ENCODE measurements around the gene ITPKB. TPM values are rescaled to one million over a fixed set of nuclear protein-coding genes. Genes with fewer than 3 reads are reported as not detected.

The ITPKB gene
- polyA plus RNA-seq, 2 donors, result 6.5 to 8.1 TPM

GRCh38 chr1:226666164-226666506, 72.9 kb downstream of the ITPKB start:
- no peak overlapping the region for H3K27ac ChIP-seq (ENCODE audit: low read depth in 2 of 2, low read length in 1 of 2)
- peaks cover 6 to 24% of the 10 kb centered on the region in 2 donors for H3K4me1 ChIP-seq (ENCODE audit: control insufficient read depth in 2 of 2, insufficient read depth in 2 of 2, low read length in 1 of 2)
- WGBS, 2 donors, result 82 to 85% methylated on average over 6 of the region's 6 CpGs
- no peak overlapping the region for H3K4me3 ChIP-seq (ENCODE audit: low read depth in 1 of 2, low read length in 2 of 2)
- no peaks in the 10 kb centered on the region for H3K27me3 ChIP-seq (ENCODE audit: control insufficient read depth in 1 of 2, insufficient read depth in 2 of 2, low read length in 2 of 2)
- no peaks in the 10 kb centered on the region for H3K9me3 ChIP-seq (ENCODE audit: control insufficient read depth in 2 of 2, insufficient read depth in 1 of 2, low read depth in 1 of 2, low read length in 1 of 2)
- H3K36me3 ChIP-seq (ENCODE audit: control insufficient read depth in 2 of 2, insufficient read depth in 2 of 2, low read length in 1 of 2), result no peaks in the 10 kb centered on the region

GRCh38 chr1:226665505-226666163, 73.4 kb downstream of the ITPKB start:
- WGBS, 2 donors, result 91% methylated on average over 17 of the region's 17 CpGs
- Histone ChIP-seq H3K4me3 (ENCODE audit: low read depth in 1 of 2, low read length in 2 of 2) (no peak overlapping the region), H3K27ac (ENCODE audit: low read depth in 2 of 2, low read length in 1 of 2) (peak overlapping the region in 1 of 2 donors; percentile 68), H3K27me3 (ENCODE audit: control insufficient read depth in 1 of 2, insufficient read depth in 2 of 2, low read length in 2 of 2) (no peaks in the 10 kb centered on the region), H3K36me3 (ENCODE audit: control insufficient read depth in 2 of 2, insufficient read depth in 2 of 2, low read length in 1 of 2) (no peaks in the 10 kb centered on the region), H3K4me1 (ENCODE audit: control insufficient read depth in 2 of 2, insufficient read depth in 2 of 2, low read length in 1 of 2) (peaks cover 10 to 27% of the 10 kb centered on the region in 2 donors), H3K9me3 (ENCODE audit: control insufficient read depth in 2 of 2, insufficient read depth in 1 of 2, low read depth in 1 of 2, low read length in 1 of 2) (no peaks in the 10 kb centered on the region)

DNA sequence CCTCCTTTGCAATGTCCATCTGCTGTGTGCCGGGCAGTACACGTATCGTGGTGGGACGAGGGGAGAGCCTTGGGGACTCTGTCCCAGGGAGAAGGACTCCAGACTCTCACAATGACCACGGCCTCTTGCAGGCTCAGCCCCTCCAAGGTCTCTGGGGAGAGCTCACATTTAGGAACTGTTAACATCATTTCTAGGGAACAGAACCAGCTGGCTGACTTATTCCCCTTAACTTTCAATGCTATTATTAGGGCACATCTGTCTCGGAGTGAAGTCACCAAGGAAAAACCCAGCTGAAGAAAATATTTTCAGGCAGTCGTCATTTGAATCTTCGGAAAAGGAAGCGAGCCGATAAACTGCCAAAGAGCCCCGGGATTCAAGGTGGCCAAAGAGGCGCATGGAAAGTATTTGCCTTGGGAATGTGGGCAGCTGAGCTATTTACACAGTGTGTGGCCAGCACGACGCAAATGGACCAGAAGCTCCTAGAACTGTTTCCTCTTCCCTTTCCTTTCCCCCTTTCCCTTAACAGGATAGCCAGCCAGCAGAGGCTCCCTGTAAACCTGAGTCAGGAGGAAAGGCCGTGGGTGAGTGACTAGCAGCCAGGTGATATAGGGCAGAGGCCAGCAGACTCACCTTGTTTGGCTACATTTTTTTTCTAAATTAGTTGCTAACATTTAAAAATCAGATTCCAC, 74.5 kb downstream of the ITPKB start:
- 60 to 61% methylated on average over 15 of the region's 15 CpGs for WGBS, 2 donors
- peaks cover 17 to 30% of the 10 kb centered on the region in 2 donors for H3K4me1 ChIP-seq (ENCODE audit: control insufficient read depth in 2 of 2, insufficient read depth in 2 of 2, low read length in 1 of 2)
- H3K36me3 ChIP-seq (ENCODE audit: control insufficient read depth in 2 of 2, insufficient read depth in 2 of 2, low read length in 1 of 2), result no peaks in the 10 kb centered on the region
- H3K27me3 ChIP-seq (ENCODE audit: control insufficient read depth in 1 of 2, insufficient read depth in 2 of 2, low read length in 2 of 2), result no peaks in the 10 kb centered on the region
- peak overlapping the region; percentile 96 to 98 for H3K27ac ChIP-seq (ENCODE audit: low read depth in 2 of 2, low read length in 1 of 2)
- no peak overlapping the region for H3K4me3 ChIP-seq (ENCODE audit: low read depth in 1 of 2, low read length in 2 of 2)
- H3K9me3 ChIP-seq (ENCODE audit: control insufficient read depth in 2 of 2, insufficient read depth in 1 of 2, low read depth in 1 of 2, low read length in 1 of 2), result no peaks in the 10 kb centered on the region

DNA sequence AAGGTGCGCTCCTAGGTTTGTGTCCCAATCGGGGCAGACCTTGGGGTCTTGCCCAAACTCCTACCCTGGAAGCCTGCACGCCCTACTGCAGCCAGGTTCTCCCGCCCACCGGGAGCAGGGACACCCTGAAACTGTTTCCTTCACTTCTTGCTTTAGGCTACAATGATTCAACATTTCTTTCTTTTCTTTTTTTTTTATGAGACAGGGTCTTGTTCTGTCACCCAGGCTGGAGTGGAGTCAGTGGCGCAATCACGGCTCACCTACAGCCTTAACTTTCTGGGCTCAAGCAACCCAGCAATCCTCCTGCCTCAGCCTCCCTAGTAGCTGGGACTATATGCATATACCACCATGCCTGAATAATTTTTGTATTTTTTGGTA, 75.8 kb downstream of the ITPKB start:
- Histone ChIP-seq H3K27ac (ENCODE audit: low read depth in 2 of 2, low read length in 1 of 2) (peak overlapping the region; percentile 96 to 98), H3K9me3 (ENCODE audit: control insufficient read depth in 2 of 2, insufficient read depth in 1 of 2, low read depth in 1 of 2, low read length in 1 of 2) (no peaks in the 10 kb centered on the region), H3K4me3 (ENCODE audit: low read depth in 1 of 2, low read length in 2 of 2) (no peak overlapping the region), H3K4me1 (ENCODE audit: control insufficient read depth in 2 of 2, insufficient read depth in 2 of 2, low read length in 1 of 2) (peaks cover 21 to 41% of the 10 kb centered on the region in 2 donors), H3K36me3 (ENCODE audit: control insufficient read depth in 2 of 2, insufficient read depth in 2 of 2, low read length in 1 of 2) (no peaks in the 10 kb centered on the region), H3K27me3 (ENCODE audit: control insufficient read depth in 1 of 2, insufficient read depth in 2 of 2, low read length in 2 of 2) (no peaks in the 10 kb centered on the region)
- 45 to 57% methylated on average over 7 of the region's 7 CpGs for WGBS, 2 donors

DNA sequence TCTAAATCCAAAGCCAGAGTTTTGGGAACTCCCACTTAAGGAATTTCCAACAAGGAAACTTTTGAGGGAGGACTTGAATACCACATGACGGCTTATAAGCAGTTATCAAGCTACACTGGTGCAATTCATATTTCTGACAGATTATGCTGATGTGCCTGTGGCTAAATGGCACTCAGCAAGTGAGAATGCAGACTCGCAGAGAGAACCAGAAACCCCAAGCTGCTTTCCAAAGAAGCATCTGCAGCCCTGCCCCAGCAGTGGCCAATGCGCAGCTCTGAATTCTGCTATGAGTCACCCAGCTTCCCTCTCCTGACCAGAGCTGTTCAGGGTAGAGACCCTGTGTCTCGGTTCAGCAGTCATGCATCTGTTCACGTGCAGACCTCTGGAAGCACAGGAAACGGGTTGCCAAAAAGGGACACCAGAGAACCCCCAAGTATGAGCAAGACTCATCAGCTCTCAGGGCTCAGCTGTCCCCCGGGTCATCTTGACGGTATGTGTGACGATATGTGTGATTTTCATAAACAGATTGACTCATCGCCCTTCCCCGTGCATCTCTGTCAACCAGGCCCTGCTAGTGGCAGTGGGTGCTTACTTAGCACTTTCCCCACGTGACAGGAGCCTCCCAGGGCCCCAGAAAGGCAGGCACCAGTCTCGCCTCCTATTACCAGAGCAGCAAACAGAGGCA, 76.3 kb downstream of the ITPKB start:
- Histone ChIP-seq H3K36me3 (ENCODE audit: control insufficient read depth in 2 of 2, insufficient read depth in 2 of 2, low read length in 1 of 2) (no peaks in the 10 kb centered on the region), H3K4me1 (ENCODE audit: control insufficient read depth in 2 of 2, insufficient read depth in 2 of 2, low read length in 1 of 2) (peaks cover 21 to 42% of the 10 kb centered on the region in 2 donors), H3K9me3 (ENCODE audit: control insufficient read depth in 2 of 2, insufficient read depth in 1 of 2, low read depth in 1 of 2, low read length in 1 of 2) (no peaks in the 10 kb centered on the region), H3K27ac (ENCODE audit: low read depth in 2 of 2, low read length in 1 of 2) (peak overlapping the region; percentile 96 to 98), H3K27me3 (ENCODE audit: control insufficient read depth in 1 of 2, insufficient read depth in 2 of 2, low read length in 2 of 2) (no peaks in the 10 kb centered on the region), H3K4me3 (ENCODE audit: low read depth in 1 of 2, low read length in 2 of 2) (peak overlapping the region in 1 of 2 donors; percentile 13)
- 5 to 31% methylated on average over 13 of the region's 13 CpGs for WGBS, 2 donors

- H3K27me3 ChIP-seq (ENCODE audit: control insufficient read depth in 1 of 2, insufficient read depth in 2 of 2, low read length in 2 of 2), result no peaks in the 10 kb centered on the region
- 23 to 37% methylated on average over 6 of the region's 6 CpGs for WGBS, 2 donors
- no peaks in the 10 kb centered on the region for H3K36me3 ChIP-seq (ENCODE audit: control insufficient read depth in 2 of 2, insufficient read depth in 2 of 2, low read length in 1 of 2)
- peaks cover 19 to 44% of the 10 kb centered on the region in 2 donors for H3K4me1 ChIP-seq (ENCODE audit: control insufficient read depth in 2 of 2, insufficient read depth in 2 of 2, low read length in 1 of 2)
- no peaks in the 10 kb centered on the region for H3K9me3 ChIP-seq (ENCODE audit: control insufficient read depth in 2 of 2, insufficient read depth in 1 of 2, low read depth in 1 of 2, low read length in 1 of 2)
- peak overlapping the region; percentile 74 to 96 for H3K27ac ChIP-seq (ENCODE audit: low read depth in 2 of 2, low read length in 1 of 2)
- H3K4me3 ChIP-seq (ENCODE audit: low read depth in 1 of 2, low read length in 2 of 2), result no peak overlapping the region
Observed at GRCh38 chr1:226661965-226662364, 77.1 kb downstream of the ITPKB start.

- WGBS, 2 donors, result 55 to 59% methylated on average over 2 of the region's 2 CpGs
- peaks cover 16 to 50% of the 10 kb centered on the region in 2 donors for H3K4me1 ChIP-seq (ENCODE audit: control insufficient read depth in 2 of 2, insufficient read depth in 2 of 2, low read length in 1 of 2)
- H3K4me3 ChIP-seq (ENCODE audit: low read depth in 1 of 2, low read length in 2 of 2), result no peak overlapping the region
- peak overlapping the region; percentile 74 to 96 for H3K27ac ChIP-seq (ENCODE audit: low read depth in 2 of 2, low read length in 1 of 2)
- H3K36me3 ChIP-seq (ENCODE audit: control insufficient read depth in 2 of 2, insufficient read depth in 2 of 2, low read length in 1 of 2), result no peaks in the 10 kb centered on the region
- no peaks in the 10 kb centered on the region for H3K9me3 ChIP-seq (ENCODE audit: control insufficient read depth in 2 of 2, insufficient read depth in 1 of 2, low read depth in 1 of 2, low read length in 1 of 2)
- H3K27me3 ChIP-seq (ENCODE audit: control insufficient read depth in 1 of 2, insufficient read depth in 2 of 2, low read length in 2 of 2), result no peaks in the 10 kb centered on the region
Observed at GRCh38 chr1:226661271-226661670, 77.8 kb downstream of the ITPKB start.

GRCh38 chr1:226660410-226661182, 78.5 kb downstream of the ITPKB start:
- peaks cover 16 to 53% of the 10 kb centered on the region in 2 donors for H3K4me1 ChIP-seq (ENCODE audit: control insufficient read depth in 2 of 2, insufficient read depth in 2 of 2, low read length in 1 of 2)
- 61% methylated on average over 17 of the region's 17 CpGs for WGBS, 2 donors

DNA sequence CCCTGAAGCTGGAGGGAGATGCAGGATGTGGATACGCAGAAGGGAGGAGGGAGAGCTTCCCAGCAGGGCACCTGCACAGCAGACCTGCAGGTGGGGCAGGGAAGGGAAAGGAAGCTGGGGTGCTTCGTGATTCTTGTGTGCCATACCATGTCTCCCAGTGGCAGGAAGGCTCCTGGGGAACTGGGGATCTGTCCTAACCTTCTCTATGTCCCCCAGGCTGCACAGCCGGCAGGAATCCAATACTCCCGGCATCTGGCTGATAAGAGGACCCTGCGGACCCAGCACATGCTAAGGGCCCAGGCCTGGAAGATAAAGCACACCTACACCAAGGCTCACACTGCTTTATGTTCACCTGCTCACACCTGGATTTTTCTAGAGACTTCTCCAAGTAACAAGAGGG, 79.4 kb downstream of the ITPKB start:
- H3K27ac ChIP-seq (ENCODE audit: low read depth in 2 of 2, low read length in 1 of 2), result peak overlapping the region; percentile 74 to 96

More at GRCh38 chr1:226660410-226661182, 78.5 kb downstream of the ITPKB start:
- Histone ChIP-seq H3K27me3 (ENCODE audit: control insufficient read depth in 1 of 2, insufficient read depth in 2 of 2, low read length in 2 of 2) (no peaks in the 10 kb centered on the region), H3K27ac (ENCODE audit: low read depth in 2 of 2, low read length in 1 of 2) (peak overlapping the region; percentile 74 to 96), H3K4me3 (ENCODE audit: low read depth in 1 of 2, low read length in 2 of 2) (no peak overlapping the region), H3K36me3 (ENCODE audit: control insufficient read depth in 2 of 2, insufficient read depth in 2 of 2, low read length in 1 of 2) (no peaks in the 10 kb centered on the region), H3K9me3 (ENCODE audit: control insufficient read depth in 2 of 2, insufficient read depth in 1 of 2, low read depth in 1 of 2, low read length in 1 of 2) (no peaks in the 10 kb centered on the region)

More for the DNA sequence above, 79.4 kb downstream of the ITPKB start:
- H3K36me3 ChIP-seq (ENCODE audit: control insufficient read depth in 2 of 2, insufficient read depth in 2 of 2, low read length in 1 of 2), result no peaks in the 10 kb centered on the region
- 77 to 94% methylated on average over 5 of the region's 5 CpGs for WGBS, 2 donors
- no peaks in the 10 kb centered on the region for H3K9me3 ChIP-seq (ENCODE audit: control insufficient read depth in 2 of 2, insufficient read depth in 1 of 2, low read depth in 1 of 2, low read length in 1 of 2)
- peaks cover 16 to 54% of the 10 kb centered on the region in 2 donors for H3K4me1 ChIP-seq (ENCODE audit: control insufficient read depth in 2 of 2, insufficient read depth in 2 of 2, low read length in 1 of 2)
- H3K27me3 ChIP-seq (ENCODE audit: control insufficient read depth in 1 of 2, insufficient read depth in 2 of 2, low read length in 2 of 2), result no peaks in the 10 kb centered on the region
- no peak overlapping the region for H3K4me3 ChIP-seq (ENCODE audit: low read depth in 1 of 2, low read length in 2 of 2)

Measured in esophagus (tissue), 2 donors.